GM19324 (cell line): Measurements from ENCODE around the gene CDS2.
"Not testable (repeated sequence)": the region's sequence is repeated elsewhere in the genome, so short reads cannot be mapped to it uniquely, and the experiment has no call there.

Experiments used
- ATAC-seq: cut with Tn5 transposase; IDR thresholded peaks from one replicate; pipeline ENCODE4 v1.9.1; 2021; ENCODE audit warnings: mild to moderate bottlenecking, moderate library complexity; ENCODE audit not compliant: unreplicated experiment, low FRiP score

CDS2 gene

DNA sequence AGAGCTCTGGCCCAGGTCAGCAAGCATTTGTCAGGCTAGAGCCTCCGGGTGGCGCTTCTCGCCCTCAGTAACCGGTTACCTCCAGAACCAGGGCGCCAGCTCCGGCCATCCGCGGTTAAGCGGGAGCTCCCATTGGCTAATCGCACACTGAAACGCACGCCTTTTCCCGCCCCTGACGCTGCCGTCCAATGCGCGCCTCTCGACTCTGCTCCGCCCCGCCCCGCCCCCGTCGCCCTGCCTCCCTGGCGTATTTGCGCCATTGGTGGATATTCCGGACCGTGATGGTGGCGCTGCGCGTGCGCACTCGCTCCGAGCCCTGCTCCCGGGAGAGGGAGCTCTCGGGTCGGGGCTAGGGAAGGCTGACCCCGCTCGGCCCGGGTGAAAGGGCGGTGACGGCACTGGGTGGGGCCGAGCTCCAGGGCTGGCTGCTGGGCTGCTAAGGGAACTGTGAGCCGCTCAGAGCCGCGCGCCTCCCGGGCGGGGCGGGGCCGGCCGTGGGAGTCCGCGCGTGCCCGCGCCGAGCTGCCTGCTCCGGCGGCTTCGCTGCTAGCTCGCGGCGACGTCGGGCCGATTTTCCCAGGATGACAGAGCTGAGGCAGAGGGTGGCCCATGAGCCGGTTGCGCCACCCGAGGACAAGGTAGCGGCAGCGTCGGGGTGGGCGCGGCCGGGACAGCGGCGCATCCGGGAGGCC, at the start of gene CDS2:
TSS of gene CDS2 (plus strand) at position 497 of the 692 bp plus-strand sequence. CDS start at position 582, 85 bp downstream.
- ATAC-seq: peak; percentile 93

GRCh38 chr20:5077761-5078387, 48.9 kb upstream of the CDS2 start:
- no peak for ATAC-seq

DNA sequence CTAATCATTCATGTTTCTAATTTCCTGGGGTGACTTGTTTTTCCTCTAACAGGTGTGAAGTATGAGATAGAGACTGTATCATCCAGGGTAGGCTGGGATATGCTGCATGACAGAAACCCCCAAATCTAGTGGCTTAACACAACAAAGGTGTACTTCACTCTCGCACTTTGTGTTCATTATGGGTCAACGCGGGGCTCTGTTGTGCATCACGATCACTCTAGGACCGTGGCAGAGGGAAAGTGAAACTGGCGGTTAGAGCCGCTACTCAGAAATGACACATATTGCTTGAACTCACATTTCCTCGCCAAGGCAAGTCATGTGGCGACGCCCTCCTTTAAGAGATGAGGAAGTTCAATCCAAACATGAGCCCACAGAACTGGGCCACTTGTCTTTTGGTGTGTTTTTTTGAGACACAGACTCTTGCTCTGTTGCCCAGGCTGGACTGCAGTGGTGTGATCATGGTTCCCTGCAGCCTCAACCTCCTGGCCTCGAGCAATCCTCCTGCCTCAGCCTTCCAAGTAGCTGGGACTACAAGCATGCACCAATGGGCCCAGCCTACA, 48.3 kb upstream of the CDS2 start:
- peak; percentile 98 for ATAC-seq

DNA sequence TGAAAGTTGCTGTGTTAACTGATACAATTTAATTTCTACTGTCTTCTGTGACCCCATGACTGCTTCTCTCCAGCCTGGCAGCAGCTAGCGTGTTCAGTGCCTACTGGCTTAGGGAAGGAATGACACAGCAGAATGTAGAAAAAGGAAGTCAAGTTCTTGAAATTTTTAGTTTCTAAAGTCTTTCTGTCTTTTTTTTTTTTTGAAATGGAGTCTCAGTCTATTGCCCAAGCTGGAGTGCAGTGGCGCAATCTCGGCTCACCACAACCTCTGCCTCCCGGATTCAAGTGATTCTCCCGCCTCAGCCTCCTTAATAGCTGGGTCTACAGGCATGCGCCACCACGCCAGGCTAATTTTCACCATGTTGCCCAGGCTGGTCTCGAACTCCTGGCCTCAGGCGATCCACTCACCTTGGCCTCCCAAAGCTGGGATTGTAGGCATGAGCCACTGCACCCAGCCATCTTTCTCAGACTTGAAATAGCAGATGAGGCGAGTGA, 46.4 kb upstream of the CDS2 start:
- no peak for ATAC-seq

GRCh38 chr20:5085380-5085779, 41.4 kb upstream of the CDS2 start:
- ATAC-seq: no peak

- no peak for ATAC-seq
Observed at GRCh38 chr20:5088688-5089087, 38.1 kb upstream of the CDS2 start.

DNA sequence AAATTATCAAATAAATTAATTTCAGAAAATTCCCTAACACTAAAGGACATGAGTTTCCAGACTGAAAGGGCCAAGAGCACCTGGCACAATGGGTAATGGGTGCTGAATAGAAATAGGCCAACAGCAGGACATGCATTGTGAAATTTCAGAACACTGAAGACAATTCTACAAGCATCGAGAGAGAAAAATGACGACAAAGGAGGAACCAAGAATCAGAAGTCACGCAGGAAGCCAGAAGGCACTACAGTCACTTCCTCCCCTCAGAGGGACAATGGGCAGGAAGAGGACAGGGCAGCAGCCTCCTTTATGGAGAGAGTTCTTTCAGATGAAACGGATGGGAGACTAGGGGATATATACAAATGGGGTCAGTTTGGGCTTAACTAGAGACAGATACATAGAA, 36.6 kb upstream of the CDS2 start:
- ATAC-seq: no peak

GRCh38 chr20:5091902-5092301, 34.9 kb upstream of the CDS2 start:
- no peak for ATAC-seq

DNA sequence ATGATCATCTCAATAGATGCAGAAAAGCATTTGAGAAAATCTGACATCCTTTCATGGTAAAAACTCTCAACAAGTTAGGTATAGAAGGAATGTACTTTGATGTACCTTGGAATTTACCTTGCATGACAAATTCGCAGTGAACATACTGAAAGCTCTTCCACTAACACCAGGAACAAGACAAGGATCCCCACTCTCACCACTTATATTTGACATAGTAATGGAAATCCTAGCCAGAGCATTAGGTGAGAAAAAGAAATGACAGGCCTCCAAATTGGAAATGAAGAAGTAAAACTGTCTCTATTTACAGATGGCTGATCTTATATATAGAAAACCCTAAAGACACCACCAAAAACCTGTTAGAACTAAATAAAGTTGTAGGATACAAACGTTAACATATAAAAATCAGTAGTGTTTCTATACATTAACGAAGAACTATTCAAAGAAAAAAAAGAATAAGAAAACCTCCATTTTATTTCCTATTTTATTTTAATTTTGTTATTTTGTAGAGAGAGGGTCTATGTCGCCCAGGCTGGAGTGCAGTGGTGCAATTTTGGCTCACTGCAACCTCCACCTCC, 34.0 kb upstream of the CDS2 start:
- ATAC-seq: no peak

DNA sequence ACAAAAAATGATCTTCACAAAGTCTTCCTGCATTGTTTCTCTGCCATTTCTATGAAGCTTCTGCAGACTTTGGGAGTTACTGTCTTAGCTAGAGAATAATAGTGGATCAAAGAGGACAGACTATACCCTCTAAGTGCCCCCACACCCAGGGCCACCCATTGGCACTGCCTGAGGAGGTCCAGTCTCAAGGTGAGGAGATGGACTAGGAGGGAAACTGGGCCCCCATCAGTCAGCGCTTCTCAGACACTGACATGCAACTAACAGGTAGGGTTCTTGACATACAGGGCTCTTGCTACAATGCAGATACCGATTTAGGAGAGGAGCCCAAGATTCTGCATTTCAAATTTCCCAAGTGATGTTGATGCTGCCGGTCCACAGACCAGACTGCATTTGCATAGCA, 31.4 kb upstream of the CDS2 start:
- ATAC-seq: no peak

GRCh38 chr20:5095931-5096330, 30.9 kb upstream of the CDS2 start:
- ATAC-seq: no peak

GRCh38 chr20:5096463-5096862, 30.3 kb upstream of the CDS2 start:
- no peak for ATAC-seq

DNA sequence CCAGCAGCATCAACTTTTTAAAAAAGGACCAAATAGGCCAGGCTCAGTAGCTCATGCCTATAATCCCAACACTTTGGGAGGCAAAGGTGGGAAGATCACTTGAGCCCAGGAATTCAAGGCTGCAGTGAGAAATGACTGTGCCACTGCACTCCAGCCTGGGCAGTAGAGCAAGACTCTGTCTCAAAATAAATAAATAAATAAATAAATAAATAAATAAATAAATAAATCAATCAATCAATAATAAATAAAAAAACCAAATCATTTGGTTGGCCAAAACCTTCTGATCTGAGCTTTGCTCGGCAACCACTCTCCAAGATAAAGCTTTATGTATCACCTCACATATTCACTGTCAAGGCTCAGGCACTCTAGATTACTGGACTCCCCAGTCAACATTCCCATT, 27.8 kb upstream of the CDS2 start:
- ATAC-seq: not testable (repeated sequence)

- not testable (repeated sequence) for ATAC-seq
Observed at GRCh38 chr20:5099909-5100308, 26.9 kb upstream of the CDS2 start.

DNA sequence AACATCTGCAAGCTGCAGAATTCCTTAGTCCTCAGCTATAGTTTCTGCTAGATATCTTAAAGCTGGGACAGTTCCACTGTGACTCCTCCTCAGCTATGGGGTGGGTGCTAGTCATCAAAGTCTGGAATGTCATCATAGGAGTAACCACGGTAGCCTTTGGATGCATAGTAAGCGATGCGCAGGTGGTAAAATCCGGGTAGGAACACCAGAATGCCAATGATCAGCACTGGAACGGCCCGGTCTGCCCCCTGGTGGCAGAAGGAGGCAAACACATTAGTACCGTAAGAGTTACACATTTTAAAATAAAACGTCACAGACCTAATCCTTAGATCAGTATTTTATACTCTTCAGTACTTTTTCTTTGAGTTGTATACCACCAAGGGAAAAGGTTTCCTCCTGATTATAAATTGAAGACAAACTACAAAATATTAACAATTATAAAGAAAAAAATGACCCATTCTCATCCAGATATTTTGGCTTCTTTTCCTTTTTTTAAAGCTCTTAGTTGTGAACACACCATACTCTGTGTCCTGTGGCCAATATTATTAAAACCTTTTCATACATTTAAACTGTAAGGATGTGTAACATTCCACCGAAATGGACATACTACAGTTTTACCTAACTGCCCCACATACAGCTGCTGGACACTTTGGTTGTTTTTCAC, 26.0 kb upstream of the CDS2 start:
- no peak for ATAC-seq

DNA sequence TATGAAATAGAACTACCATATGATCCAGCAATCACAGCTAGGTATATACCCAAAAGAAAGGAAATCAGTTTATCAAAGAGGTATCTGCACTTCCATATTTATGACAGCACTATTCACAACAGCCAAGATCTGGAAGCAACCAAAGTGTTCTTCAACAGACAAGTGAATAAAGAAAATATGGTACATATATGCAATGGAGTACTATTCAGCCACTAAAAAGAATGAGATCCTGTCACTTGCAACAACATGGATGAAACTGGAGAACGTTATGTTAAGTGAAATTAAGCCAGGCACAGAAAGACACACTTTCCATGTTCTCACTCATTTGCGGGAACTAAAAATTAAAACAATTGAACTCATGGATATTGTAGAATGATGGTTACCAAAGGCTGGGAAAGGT, 22.3 kb upstream of the CDS2 start:
- ATAC-seq: no peak

DNA sequence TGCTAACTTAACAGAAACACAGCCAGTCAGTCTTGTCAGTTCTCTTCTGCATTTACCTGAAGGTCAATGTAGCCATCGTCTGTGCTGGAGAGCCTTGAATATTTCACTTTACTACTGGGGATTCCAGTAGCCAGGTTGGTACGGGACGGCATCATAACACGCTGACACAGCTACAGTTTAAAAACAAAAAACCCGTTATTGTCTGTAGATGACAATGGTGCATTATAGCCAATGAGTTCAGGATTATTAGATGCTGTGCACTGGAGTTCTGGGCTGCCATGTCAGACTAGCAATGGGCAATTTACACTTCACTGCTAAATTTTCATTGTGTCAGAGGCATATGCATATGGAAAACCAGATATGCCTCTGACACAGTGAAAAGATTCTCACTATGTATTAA, 17.5 kb upstream of the CDS2 start:
- no peak for ATAC-seq

- no peak for ATAC-seq
Observed at GRCh38 chr20:5113615-5113986, 13.2 kb upstream of the CDS2 start.

GRCh38 chr20:5114403-5114802, 12.4 kb upstream of the CDS2 start:
- no peak for ATAC-seq

GRCh38 chr20:5116875-5117274, 9.9 kb upstream of the CDS2 start:
- ATAC-seq: no peak
